GM19328 (cell line): ENCODE data around the gene SLC47A2.

Source experiments
- ATAC-seq: cut with Tn5 transposase; IDR thresholded peaks from one replicate; pipeline ENCODE4 v1.9.1; 2021; ENCODE audit warnings: mild to moderate bottlenecking, moderate library complexity; ENCODE audit not compliant: unreplicated experiment

Gene SLC47A2

GRCh38 chr17:19747829-19748806 lies 31.7 kb upstream of the SLC47A2 start, which contains the start of gene ALDH3A1:
TSS of gene ALDH3A1 (minus strand) at chr17:19748298. CDS start at chr17:19745129, 3,169 bp downstream.
- no peak for ATAC-seq

- no peak for ATAC-seq
Observed at GRCh38 chr17:19747159-19747719, 30.9 kb upstream of the SLC47A2 start.

- ATAC-seq = no peak
Observed at GRCh38 chr17:19746517-19746916, 30.1 kb upstream of the SLC47A2 start.

- ATAC-seq = no peak
Observed at GRCh38 chr17:19744922-19745757, 28.8 kb upstream of the SLC47A2 start.

GRCh38 chr17:19744492-19744891 lies 28.1 kb upstream of the SLC47A2 start:
- ATAC-seq = no peak

- ATAC-seq = no peak
Observed at GRCh38 chr17:19743101-19744100, 27.0 kb upstream of the SLC47A2 start.

- no peak for ATAC-seq
Observed at GRCh38 chr17:19742495-19742894, 26.1 kb upstream of the SLC47A2 start.

GRCh38 chr17:19741832-19742457 lies 25.6 kb upstream of the SLC47A2 start:
- ATAC-seq = no peak

- ATAC-seq = no peak
Observed at GRCh38 chr17:19740933-19741332, 24.5 kb upstream of the SLC47A2 start.

GRCh38 chr17:19739241-19740201 lies 23.1 kb upstream of the SLC47A2 start:
- no peak for ATAC-seq

- ATAC-seq = no peak
Observed at GRCh38 chr17:19738757-19739156, 22.4 kb upstream of the SLC47A2 start.

- no peak for ATAC-seq
Observed at GRCh38 chr17:19738073-19738449, 21.7 kb upstream of the SLC47A2 start.

- no peak for ATAC-seq
Observed at GRCh38 chr17:19737305-19738072, 21.1 kb upstream of the SLC47A2 start.

- ATAC-seq = no peak
Observed at GRCh38 chr17:19736071-19736470, 19.7 kb upstream of the SLC47A2 start.

- no peak for ATAC-seq
Observed at GRCh38 chr17:19733953-19734526, 17.7 kb upstream of the SLC47A2 start.

- ATAC-seq = no peak
Observed at GRCh38 chr17:19731626-19732025, 15.2 kb upstream of the SLC47A2 start.

GRCh38 chr17:19730843-19731242 lies 14.5 kb upstream of the SLC47A2 start:
- no peak for ATAC-seq
